HEK293T (cell line): ENCODE results near the gene THAP7.
"Not testable (repeated sequence)": the region's sequence is repeated elsewhere in the genome, so short reads cannot be mapped to it uniquely, and the experiment has no call there.

ENCODE experiments used
- BHLHE40 ChIP-seq: fragments of 450-650 bp; IDR thresholded peaks from 2 replicates; pipeline ENCODE4 v1.6.1; 2016; ENCODE audit warnings: mild to moderate bottlenecking, moderate library complexity, borderline replicate concordance
- FOXA1 ChIP-seq: fragments of 450-650 bp; IDR thresholded peaks from 2 replicates; pipeline ENCODE4 v1.6.1; 2016; ENCODE audit warnings: mild to moderate bottlenecking
- HDGF ChIP-seq: fragments of 450-650 bp; IDR thresholded peaks from 2 replicates; pipeline ENCODE4 v1.6.1; 2017; ENCODE audit warnings: antibody characterized with exemption, borderline replicate concordance
- PKNOX1 ChIP-seq: fragments of 450-650 bp; IDR thresholded peaks from 2 replicates; pipeline ENCODE4 v1.6.1; 2016
- SUZ12 ChIP-seq: fragments of 450-650 bp; IDR thresholded peaks from 2 replicates; pipeline ENCODE4 v1.6.1; 2016; ENCODE audit warnings: mild to moderate bottlenecking
- ZNF384 ChIP-seq: fragments of 450-650 bp; IDR thresholded peaks from 2 replicates; pipeline ENCODE4 v1.6.1; 2016

- not testable (repeated sequence) for TF ChIP-seq SUZ12, PKNOX1, HDGF, ZNF384, FOXA1, BHLHE40
Observed at GRCh38 chr22:21009208-21009607, 7.3 kb upstream of the THAP7 start.
